OCI-LY1 (cell line): Measurements from ENCODE around the gene ASCL5.

Source experiments
- H2AFZ ChIP-seq: fragments of 200-600 bp; sonication (generic), shearing (Covaris generic); 2 replicates; pipeline ENCODE4 v1.6.0; 2014; ENCODE audit warnings: antibody characterized with exemption, mild to moderate bottlenecking, low read length
- H3F3A ChIP-seq: fragments of 200-600 bp; sonication (generic), shearing (Covaris generic); 2 replicates; pipeline ENCODE4 v1.6.0; 2014; ENCODE audit warnings: mild to moderate bottlenecking, antibody characterized with exemption, low read length, moderate library complexity; ENCODE audit not compliant: insufficient read depth
- H3K27ac ChIP-seq: fragments of 200-600 bp; sonication (generic); 2 replicates; pipeline ENCODE4 v1.5.1; 2014; ENCODE audit warnings: low read length, mixed run types, mild to moderate bottlenecking, low read depth; ENCODE audit not compliant: poor library complexity, severe bottlenecking
- H3K27me3 ChIP-seq: fragments of 200-600 bp; sonication (generic); 2 replicates; pipeline ENCODE4 v1.6.0; 2014; ENCODE audit warnings: antibody characterized with exemption, mild to moderate bottlenecking, low read length, moderate library complexity; ENCODE audit not compliant: insufficient read depth
- H3K36me3 ChIP-seq: fragments of 200-600 bp; sonication (generic); 2 replicates; pipeline ENCODE4 v1.6.1; 2014; ENCODE audit warnings: mild to moderate bottlenecking, antibody characterized with exemption, low read length, moderate library complexity, mixed read lengths; ENCODE audit not compliant: insufficient read depth
- H3K4me1 ChIP-seq: fragments of 200-600 bp; sonication (generic); 2 replicates; pipeline ENCODE4 v1.5.1; 2014; ENCODE audit warnings: mild to moderate bottlenecking, low read length, moderate library complexity; ENCODE audit not compliant: insufficient read depth, severe bottlenecking
- H3K4me2 ChIP-seq: fragments of 200-600 bp; sonication (generic), shearing (Covaris generic); 2 replicates; pipeline ENCODE4 v1.6.1; 2014; ENCODE audit warnings: low read length
- H3K4me3 ChIP-seq: fragments of 200-600 bp; sonication (generic); 2 replicates; pipeline ENCODE4 v1.5.1; 2014; ENCODE audit warnings: low read length, low read depth, mild to moderate bottlenecking, mixed read lengths; ENCODE audit not compliant: poor library complexity, severe bottlenecking
- H3K79me2 ChIP-seq: fragments of 200-600 bp; shearing (Covaris generic); 2 replicates; pipeline ENCODE4 v1.6.1; 2016; ENCODE audit warnings: mixed run types, low read length, mixed read lengths; ENCODE audit not compliant: insufficient read depth
- H3K9ac ChIP-seq: fragments of 200-600 bp; sonication (generic), shearing (Covaris generic); 2 replicates; pipeline ENCODE4 v1.6.1; 2014; ENCODE audit warnings: mild to moderate bottlenecking, low read length, mixed read lengths
- H3K9me2 ChIP-seq: fragments of 200-600 bp; sonication (generic), shearing (Covaris generic); 2 replicates; pipeline ENCODE4 v1.6.1; 2014; ENCODE audit warnings: low read depth, mild to moderate bottlenecking, low read length, mixed read lengths
- H3K9me3 ChIP-seq: fragments of 200-600 bp; shearing (Covaris generic); 2 replicates; pipeline ENCODE4 v1.6.1; 2014; ENCODE audit warnings: low read length, mixed read lengths
- H4K20me1 ChIP-seq: fragments of 200-600 bp; sonication (generic), shearing (Covaris generic); 2 replicates; pipeline ENCODE4 v1.6.0; 2016; ENCODE audit warnings: mild to moderate bottlenecking, low read length; ENCODE audit not compliant: insufficient read depth
- EZH2 ChIP-seq: fragments of 200-600 bp; sonication (generic), shearing (Covaris generic); IDR thresholded peaks from 2 replicates; pipeline ENCODE4 v1.8.0; 2017; ENCODE audit warnings: borderline replicate concordance, mixed run types, mild to moderate bottlenecking, antibody characterized with exemption, low read length, moderate library complexity, mixed read lengths
- TF ChIP-seq, protein P1 (sequence below): fragments of 200-600 bp; sonication (generic), shearing (Covaris generic); IDR thresholded peaks from 2 replicates; pipeline ENCODE4 v1.5.1; 2017; ENCODE audit warnings: mild to moderate bottlenecking, antibody characterized with exemption, low read length, moderate library complexity, mixed read lengths

ASCL5 gene

DNA sequence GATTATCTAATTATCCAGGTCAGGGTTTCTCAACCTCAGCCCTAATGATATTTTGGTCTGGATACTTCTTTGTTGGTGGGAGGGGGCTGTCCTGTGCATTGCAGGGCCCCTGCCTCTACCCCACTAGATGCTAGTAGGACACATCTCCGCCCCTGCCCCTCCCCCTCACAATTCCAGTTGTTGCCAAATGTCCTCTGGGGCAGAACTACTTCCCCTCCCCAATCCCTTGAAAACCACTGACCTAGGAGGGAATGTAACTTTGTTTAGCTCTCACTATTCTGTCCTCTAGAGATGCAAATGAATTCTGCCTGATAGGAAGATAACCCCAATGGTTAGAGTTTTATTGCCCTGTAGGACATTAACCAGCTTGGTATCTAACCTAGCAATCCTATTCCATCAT, 22.8 kb downstream of the ASCL5 start:
- H3K9ac ChIP-seq, result no peak overlapping the region
- H3K9me2 ChIP-seq, result no peaks in the 10 kb centered on the region
- H3K4me2 ChIP-seq, result no peak overlapping the region
- H3K9me3 ChIP-seq, result no peaks in the 10 kb centered on the region
- H3K4me3 ChIP-seq, result no peak overlapping the region
- no peaks in the 10 kb centered on the region for H3F3A ChIP-seq
- no peaks in the 10 kb centered on the region for H3K36me3 ChIP-seq
- H3K4me1 ChIP-seq, result no peaks in the 10 kb centered on the region
- H4K20me1 ChIP-seq, result no peaks in the 10 kb centered on the region
- no peaks in the 10 kb centered on the region for H3K79me2 ChIP-seq
- TF ChIP-seq EZH2, result no peak
- TF ChIP-seq, protein P1, sequence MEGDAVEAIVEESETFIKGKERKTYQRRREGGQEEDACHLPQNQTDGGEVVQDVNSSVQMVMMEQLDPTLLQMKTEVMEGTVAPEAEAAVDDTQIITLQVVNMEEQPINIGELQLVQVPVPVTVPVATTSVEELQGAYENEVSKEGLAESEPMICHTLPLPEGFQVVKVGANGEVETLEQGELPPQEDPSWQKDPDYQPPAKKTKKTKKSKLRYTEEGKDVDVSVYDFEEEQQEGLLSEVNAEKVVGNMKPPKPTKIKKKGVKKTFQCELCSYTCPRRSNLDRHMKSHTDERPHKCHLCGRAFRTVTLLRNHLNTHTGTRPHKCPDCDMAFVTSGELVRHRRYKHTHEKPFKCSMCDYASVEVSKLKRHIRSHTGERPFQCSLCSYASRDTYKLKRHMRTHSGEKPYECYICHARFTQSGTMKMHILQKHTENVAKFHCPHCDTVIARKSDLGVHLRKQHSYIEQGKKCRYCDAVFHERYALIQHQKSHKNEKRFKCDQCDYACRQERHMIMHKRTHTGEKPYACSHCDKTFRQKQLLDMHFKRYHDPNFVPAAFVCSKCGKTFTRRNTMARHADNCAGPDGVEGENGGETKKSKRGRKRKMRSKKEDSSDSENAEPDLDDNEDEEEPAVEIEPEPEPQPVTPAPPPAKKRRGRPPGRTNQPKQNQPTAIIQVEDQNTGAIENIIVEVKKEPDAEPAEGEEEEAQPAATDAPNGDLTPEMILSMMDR, result no peak
- no peak overlapping the region for H2AFZ ChIP-seq
- H3K27ac ChIP-seq, result no peak overlapping the region
- H3K27me3 ChIP-seq, result 0 out of 2 replicates have a peak, but pooled peaks cover 5% of the 10 kb centered on the region

DNA sequence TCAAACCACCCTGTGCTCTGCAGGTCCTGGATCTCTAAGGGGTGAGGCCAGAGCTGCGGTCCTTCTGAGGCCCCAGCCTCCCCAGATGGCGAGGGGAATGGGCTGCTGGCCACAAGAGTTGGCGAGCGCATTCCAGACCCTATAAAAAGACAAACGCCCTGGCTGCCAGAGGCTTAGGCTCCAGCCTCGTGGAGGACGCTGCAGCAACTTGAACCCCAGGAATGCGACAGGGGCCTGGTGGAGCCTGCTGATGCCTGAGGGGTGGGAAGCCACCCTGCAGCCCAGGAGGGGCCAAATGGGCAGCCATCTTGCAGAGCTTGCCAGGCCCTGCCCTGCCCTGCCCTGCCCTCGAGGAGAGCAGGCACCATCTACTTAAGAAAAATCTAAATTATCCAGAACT, 23.3 kb downstream of the ASCL5 start:
- Histone ChIP-seq H3K4me1 (no peaks in the 10 kb centered on the region), H3K9me3 (no peaks in the 10 kb centered on the region), H3K27ac (no peak overlapping the region), H3K4me3 (no peak overlapping the region), H3K27me3 (0 out of 2 replicates have a peak, but pooled peaks cover 5% of the 10 kb centered on the region), H3K36me3 (no peaks in the 10 kb centered on the region), H3K4me2 (no peak overlapping the region), H2AFZ (no peak overlapping the region), H4K20me1 (no peaks in the 10 kb centered on the region), H3F3A (no peaks in the 10 kb centered on the region), H3K9ac (no peak overlapping the region), H3K79me2 (no peaks in the 10 kb centered on the region), H3K9me2 (no peaks in the 10 kb centered on the region)
- TF ChIP-seq EZH2, result no peak
- TF ChIP-seq, protein P1, result no peak

DNA sequence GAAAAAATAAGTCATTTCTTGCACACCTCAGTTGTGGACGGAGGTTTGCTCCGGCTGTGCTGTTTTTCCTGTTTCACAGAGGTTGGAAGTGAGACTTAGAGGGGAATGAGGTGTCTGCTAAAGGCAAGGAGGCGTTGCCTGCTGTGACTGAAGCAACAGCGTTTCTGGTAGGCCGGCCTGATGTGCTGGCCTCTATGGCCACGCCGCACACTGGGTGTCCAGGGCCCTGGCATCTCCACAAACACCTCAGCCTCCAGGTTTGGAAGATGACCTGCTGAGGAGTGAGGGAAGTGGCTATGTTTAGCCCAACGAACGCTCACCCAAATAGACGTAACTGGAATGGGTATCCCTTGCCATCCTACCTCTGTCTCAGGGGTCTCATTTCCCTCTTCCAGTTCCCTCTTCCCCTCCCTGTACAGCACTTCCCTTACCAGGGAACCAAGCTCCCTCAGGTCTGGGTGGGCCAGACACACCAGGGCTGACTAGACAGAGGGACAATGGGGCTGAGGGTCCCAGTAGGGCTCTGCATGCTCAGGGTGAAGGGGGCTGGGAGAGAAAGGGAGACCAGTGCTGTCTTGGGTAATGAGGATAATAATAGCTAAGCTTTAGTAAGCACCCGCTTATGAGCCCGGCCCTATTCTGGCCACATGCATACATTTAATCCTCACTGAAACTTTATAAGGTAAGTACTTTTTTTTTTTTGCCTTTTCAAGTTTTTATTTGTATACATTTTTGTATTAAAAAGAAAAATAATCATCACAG, 26.6 kb downstream of the ASCL5 start:
- TF ChIP-seq EZH2, result no peak
- TF ChIP-seq, protein P1, result no peak
- H3K9me3 ChIP-seq, result no peaks in the 10 kb centered on the region
- H3K9me2 ChIP-seq, result no peaks in the 10 kb centered on the region

More for the DNA sequence above, 26.6 kb downstream of the ASCL5 start:
- Histone ChIP-seq H3F3A (no peaks in the 10 kb centered on the region), H3K9ac (no peak overlapping the region), H3K36me3 (no peaks in the 10 kb centered on the region), H3K4me3 (no peak overlapping the region), H3K4me2 (no peak overlapping the region), H3K4me1 (no peaks in the 10 kb centered on the region), H3K79me2 (no peaks in the 10 kb centered on the region), H4K20me1 (no peaks in the 10 kb centered on the region), H2AFZ (no peak overlapping the region), H3K27ac (no peak overlapping the region), H3K27me3 (0 out of 2 replicates have a peak, but pooled peaks cover 5% of the 10 kb centered on the region)
